HL-60/S4 treated with retinoic acid at 250 ng/mL for 4 days and 3 days (cell line): Measurements from ENCODE around the gene POLR1E.

ENCODE experiments used
- in situ Hi-C: fragments of 300-500 bp; cut with MboI; formaldehyde crosslinking; loops from 2 replicates; pipeline ENCODE4 v1.7.0; 2022; ENCODE audit warnings: low sequenced_read_pairs

POLR1E gene

GRCh38 chr9:37528652-37529471 is 43.1 kb downstream of the POLR1E start:
- in situ Hi-C loops, result no loop called here

- in situ Hi-C loops, result no loop called here
Measured at GRCh38 chr9:37531699-37532098, 46.0 kb downstream of the POLR1E start.

- in situ Hi-C loops, result no loop called here
Measured at GRCh38 chr9:37534412-37534811, 48.7 kb downstream of the POLR1E start.

- in situ Hi-C loops, result no loop called here
Measured at GRCh38 chr9:37534901-37535300, 49.2 kb downstream of the POLR1E start.

GRCh38 chr9:37538099-37538498 is 52.4 kb downstream of the POLR1E start:
- in situ Hi-C loops, result no loop called here

GRCh38 chr9:37539634-37540033 is 53.9 kb downstream of the POLR1E start:
- in situ Hi-C loops, result no loop called here

GRCh38 chr9:37540634-37541033 is 54.9 kb downstream of the POLR1E start:
- in situ Hi-C loops, result no loop called here

GRCh38 chr9:37541465-37541864 is 55.7 kb downstream of the POLR1E start:
- in situ Hi-C loops, result no loop called here

- in situ Hi-C loops, result no loop called here
Measured at GRCh38 chr9:37542488-37542887, 56.7 kb downstream of the POLR1E start.

- in situ Hi-C loops, result no loop called here
Measured at GRCh38 chr9:37542895-37543294, 57.1 kb downstream of the POLR1E start.

GRCh38 chr9:37543468-37543867 is 57.7 kb downstream of the POLR1E start:
- in situ Hi-C loops, result no loop called here

GRCh38 chr9:37547328-37547878 is 61.7 kb downstream of the POLR1E start:
- in situ Hi-C loops, result no loop called here

- in situ Hi-C loops, result no loop called here
Measured at GRCh38 chr9:37549527-37549926, 63.8 kb downstream of the POLR1E start.

- in situ Hi-C loops, result no loop called here
Measured at GRCh38 chr9:37550781-37551180, 65.0 kb downstream of the POLR1E start.

- in situ Hi-C loops, result no loop called here
Measured at GRCh38 chr9:37551468-37551867, 65.7 kb downstream of the POLR1E start.

- in situ Hi-C loops, result no loop called here
Measured at GRCh38 chr9:37551888-37552287, 66.1 kb downstream of the POLR1E start.
